SK-N-SH treated with all-trans-retinoic acid at 6 μM for 48 hours (cell line): ENCODE measurements around the gene MAPK10.

Experiments used
- ATAC-seq: fragments of 200-7000 bp; cut with Tn5 transposase; 3 replicates; pipeline ENCODE4 v1.9.1; 2020; ENCODE audit warnings: mild to moderate bottlenecking, moderate library complexity
- ARNTL ChIP-seq: fragments of 450-650 bp; formaldehyde crosslinking; IDR thresholded peaks from 2 replicates; pipeline ENCODE4 v1.5.0; 2020; ENCODE audit warnings: low read depth, mild to moderate bottlenecking, moderate library complexity, borderline replicate concordance
- BACH2 ChIP-seq: fragments of 250-450 bp; sonication (Bioruptor Pico); IDR thresholded peaks from 2 replicates; pipeline ENCODE4 v1.9.0; 2021; ENCODE audit warnings: mild to moderate bottlenecking, borderline replicate concordance
- CSDC2 ChIP-seq: fragments of 250-450 bp; sonication (Bioruptor Pico); IDR thresholded peaks from 2 replicates; pipeline ENCODE4 v1.5.0; 2020; ENCODE audit warnings: mild to moderate bottlenecking, moderate library complexity
- ESRRG ChIP-seq: fragments of 250-450 bp; sonication (Bioruptor Pico); IDR thresholded peaks from 2 replicates; pipeline ENCODE4 v1.6.1; 2021; ENCODE audit warnings: mild to moderate bottlenecking
- GLIS3 ChIP-seq: fragments of 250-450 bp; sonication (Bioruptor Pico); IDR thresholded peaks from 2 replicates; pipeline ENCODE4 v1.5.0; 2020; ENCODE audit warnings: mild to moderate bottlenecking, moderate library complexity
- ISL1 ChIP-seq: fragments of 250-450 bp; sonication (Bioruptor Pico); IDR thresholded peaks from 2 replicates; pipeline ENCODE4 v2.1.2; 2022; ENCODE audit warnings: mild to moderate bottlenecking, moderate library complexity
- PPARA ChIP-seq: fragments of 250-450 bp; sonication (Bioruptor Pico); IDR thresholded peaks from 2 replicates; pipeline ENCODE4 v1.5.0; 2020; ENCODE audit warnings: mild to moderate bottlenecking, borderline replicate concordance
- RARB ChIP-seq: fragments of 250-450 bp; sonication (Bioruptor Pico); IDR thresholded peaks from 2 replicates; pipeline ENCODE4 v1.8.0; 2021; ENCODE audit warnings: mild to moderate bottlenecking, moderate library complexity
- SNAI2 ChIP-seq: fragments of 250-450 bp; sonication (Bioruptor Pico); IDR thresholded peaks from 2 replicates; pipeline ENCODE4 v1.5.0; 2020; ENCODE audit warnings: mild to moderate bottlenecking, moderate library complexity
- TCF4 ChIP-seq: fragments of 250-450 bp; sonication (Bioruptor Pico); IDR thresholded peaks from 2 replicates; pipeline ENCODE4 v1.8.0; 2021; ENCODE audit warnings: mild to moderate bottlenecking, moderate library complexity, borderline replicate concordance
- TOX ChIP-seq: fragments of 250-450 bp; sonication (Bioruptor Pico); IDR thresholded peaks from 2 replicates; pipeline ENCODE4 v1.8.0; 2021; ENCODE audit warnings: mild to moderate bottlenecking, moderate library complexity, borderline replicate concordance
- ZC3H10 ChIP-seq: fragments of 250-450 bp; sonication (Bioruptor Pico); IDR thresholded peaks from 2 replicates; pipeline ENCODE4 v1.5.1; 2021; ENCODE audit warnings: mild to moderate bottlenecking, moderate library complexity
- ZFP3 ChIP-seq: fragments of 250-450 bp; sonication (Bioruptor Pico); IDR thresholded peaks from 2 replicates; pipeline ENCODE4 v1.5.0; 2020; ENCODE audit warnings: mild to moderate bottlenecking, moderate library complexity
- ZFP30 ChIP-seq: fragments of 450-650 bp; formaldehyde crosslinking; IDR thresholded peaks from 2 replicates; pipeline ENCODE4 v1.5.0; 2022; ENCODE audit warnings: mild to moderate bottlenecking, moderate library complexity
- ZNF565 ChIP-seq: fragments of 450-650 bp; formaldehyde crosslinking; conservative IDR thresholded peaks from 2 replicates; pipeline ENCODE4 v1.5.0; 2020; ENCODE audit warnings: low read depth, mild to moderate bottlenecking, moderate library complexity
- ZNF70 ChIP-seq: fragments of 450-650 bp; formaldehyde crosslinking; IDR thresholded peaks from 2 replicates; pipeline ENCODE4 v1.5.0; 2020; ENCODE audit warnings: mild to moderate bottlenecking, moderate library complexity
- ZNF8 ChIP-seq: fragments of 450-650 bp; formaldehyde crosslinking; IDR thresholded peaks from 2 replicates; pipeline ENCODE4 v1.5.0; 2020; ENCODE audit warnings: mild to moderate bottlenecking, moderate library complexity
- TF ChIP-seq, protein P1 (sequence below): fragments of 250-450 bp; sonication (Bioruptor Pico); IDR thresholded peaks from 2 replicates; pipeline ENCODE4 v1.5.1; 2021; ENCODE audit warnings: mild to moderate bottlenecking, moderate library complexity
- TF ChIP-seq, protein P2 (sequence below): fragments of 250-450 bp; sonication (Bioruptor Pico); IDR thresholded peaks from 2 replicates; pipeline ENCODE4 v1.5.1; 2020; ENCODE audit warnings: low read depth, mild to moderate bottlenecking, moderate library complexity
- TF ChIP-seq, protein P3 (sequence below): fragments of 250-450 bp; sonication (Bioruptor Pico); IDR thresholded peaks from 2 replicates; pipeline ENCODE4 v1.8.0; 2021; ENCODE audit warnings: low read depth, mild to moderate bottlenecking, moderate library complexity, borderline replicate concordance
- TF ChIP-seq, protein P4 (sequence below): fragments of 250-450 bp; sonication (Bioruptor Pico); IDR thresholded peaks from 2 replicates; pipeline ENCODE4 v1.5.0; 2020; ENCODE audit warnings: mild to moderate bottlenecking, moderate library complexity

The MAPK10 gene

DNA sequence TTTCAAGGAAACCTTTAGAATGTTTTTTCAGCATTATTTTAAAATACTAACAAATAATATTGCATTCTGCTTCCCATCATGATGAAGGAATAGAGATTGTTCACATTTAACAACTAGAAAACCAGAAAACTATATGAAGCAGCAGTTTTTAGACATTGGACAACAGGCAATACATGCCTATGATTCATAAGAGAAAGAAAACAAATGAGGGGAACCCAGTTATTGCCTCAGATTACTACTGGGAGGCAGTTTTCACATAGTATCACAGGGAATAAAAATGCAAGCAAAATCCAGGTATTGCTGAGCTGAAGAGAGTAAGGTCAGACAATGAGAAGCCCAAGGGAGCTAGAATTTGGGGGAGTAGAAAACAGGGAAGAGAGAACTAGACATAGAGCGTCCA lies 373.6 kb downstream of the MAPK10 start:
- TF ChIP-seq BACH2 = no peak
- TF ChIP-seq TOX (CRISPR knock-in tag) = no peak
- TF ChIP-seq, protein P1, sequence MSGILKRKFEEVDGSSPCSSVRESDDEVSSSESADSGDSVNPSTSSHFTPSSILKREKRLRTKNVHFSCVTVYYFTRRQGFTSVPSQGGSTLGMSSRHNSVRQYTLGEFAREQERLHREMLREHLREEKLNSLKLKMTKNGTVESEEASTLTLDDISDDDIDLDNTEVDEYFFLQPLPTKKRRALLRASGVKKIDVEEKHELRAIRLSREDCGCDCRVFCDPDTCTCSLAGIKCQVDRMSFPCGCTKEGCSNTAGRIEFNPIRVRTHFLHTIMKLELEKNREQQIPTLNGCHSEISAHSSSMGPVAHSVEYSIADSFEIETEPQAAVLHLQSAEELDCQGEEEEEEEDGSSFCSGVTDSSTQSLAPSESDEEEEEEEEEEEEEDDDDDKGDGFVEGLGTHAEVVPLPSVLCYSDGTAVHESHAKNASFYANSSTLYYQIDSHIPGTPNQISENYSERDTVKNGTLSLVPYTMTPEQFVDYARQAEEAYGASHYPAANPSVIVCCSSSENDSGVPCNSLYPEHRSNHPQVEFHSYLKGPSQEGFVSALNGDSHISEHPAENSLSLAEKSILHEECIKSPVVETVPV (CRISPR knock-in tag) = no peak
- TF ChIP-seq ZNF70 = no peak
- no peak for ATAC-seq

DNA sequence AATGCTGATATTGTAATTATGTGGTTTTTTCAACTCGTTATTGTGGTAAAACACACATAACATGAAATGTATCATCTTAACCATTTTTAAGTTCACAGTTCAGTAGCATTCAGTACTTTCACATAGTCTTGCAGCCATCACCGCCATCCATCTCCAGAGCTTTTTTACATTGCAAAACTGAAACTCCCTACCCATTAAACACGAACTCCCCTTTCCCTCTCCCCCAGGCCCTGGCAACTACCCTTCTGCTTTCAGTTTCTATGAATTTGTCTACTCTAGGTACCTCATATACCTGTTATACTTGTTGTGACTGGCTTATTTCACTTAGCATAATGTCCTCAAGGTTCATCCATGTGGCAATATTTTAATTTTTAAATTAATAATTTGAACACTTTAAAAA lies 380.6 kb downstream of the MAPK10 start:
- ATAC-seq = no peak
- TF ChIP-seq ZFP30 (CRISPR knock-in tag) (no peak), ZNF8 (no peak), ZNF565 (no peak), ZC3H10 (CRISPR knock-in tag) (no peak), PPARA (CRISPR knock-in tag) (no peak), TOX (CRISPR knock-in tag) (no peak), BACH2 (no peak), ESRRG (no peak), CSDC2 (CRISPR knock-in tag) (no peak), GLIS3 (CRISPR knock-in tag) (no peak), SNAI2 (CRISPR knock-in tag) (no peak), ARNTL (CRISPR knock-in tag) (no peak)
- TF ChIP-seq, protein P1 (CRISPR knock-in tag) = no peak
- TF ChIP-seq, protein P2, sequence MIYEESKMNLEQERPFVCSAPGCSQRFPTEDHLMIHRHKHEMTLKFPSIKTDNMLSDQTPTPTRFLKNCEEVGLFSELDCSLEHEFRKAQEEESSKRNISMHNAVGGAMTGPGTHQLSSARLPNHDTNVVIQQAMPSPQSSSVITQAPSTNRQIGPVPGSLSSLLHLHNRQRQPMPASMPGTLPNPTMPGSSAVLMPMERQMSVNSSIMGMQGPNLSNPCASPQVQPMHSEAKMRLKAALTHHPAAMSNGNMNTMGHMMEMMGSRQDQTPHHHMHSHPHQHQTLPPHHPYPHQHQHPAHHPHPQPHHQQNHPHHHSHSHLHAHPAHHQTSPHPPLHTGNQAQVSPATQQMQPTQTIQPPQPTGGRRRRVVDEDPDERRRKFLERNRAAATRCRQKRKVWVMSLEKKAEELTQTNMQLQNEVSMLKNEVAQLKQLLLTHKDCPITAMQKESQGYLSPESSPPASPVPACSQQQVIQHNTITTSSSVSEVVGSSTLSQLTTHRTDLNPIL (CRISPR knock-in tag) = no peak
- TF ChIP-seq, protein P3, sequence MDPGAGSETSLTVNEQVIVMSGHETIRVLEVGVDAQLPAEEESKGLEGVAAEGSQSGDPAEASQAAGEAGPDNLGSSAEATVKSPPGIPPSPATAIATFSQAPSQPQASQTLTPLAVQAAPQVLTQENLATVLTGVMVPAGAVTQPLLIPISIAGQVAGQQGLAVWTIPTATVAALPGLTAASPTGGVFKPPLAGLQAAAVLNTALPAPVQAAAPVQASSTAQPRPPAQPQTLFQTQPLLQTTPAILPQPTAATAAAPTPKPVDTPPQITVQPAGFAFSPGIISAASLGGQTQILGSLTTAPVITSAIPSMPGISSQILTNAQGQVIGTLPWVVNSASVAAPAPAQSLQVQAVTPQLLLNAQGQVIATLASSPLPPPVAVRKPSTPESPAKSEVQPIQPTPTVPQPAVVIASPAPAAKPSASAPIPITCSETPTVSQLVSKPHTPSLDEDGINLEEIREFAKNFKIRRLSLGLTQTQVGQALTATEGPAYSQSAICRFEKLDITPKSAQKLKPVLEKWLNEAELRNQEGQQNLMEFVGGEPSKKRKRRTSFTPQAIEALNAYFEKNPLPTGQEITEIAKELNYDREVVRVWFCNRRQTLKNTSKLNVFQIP (CRISPR knock-in tag) = no peak

DNA sequence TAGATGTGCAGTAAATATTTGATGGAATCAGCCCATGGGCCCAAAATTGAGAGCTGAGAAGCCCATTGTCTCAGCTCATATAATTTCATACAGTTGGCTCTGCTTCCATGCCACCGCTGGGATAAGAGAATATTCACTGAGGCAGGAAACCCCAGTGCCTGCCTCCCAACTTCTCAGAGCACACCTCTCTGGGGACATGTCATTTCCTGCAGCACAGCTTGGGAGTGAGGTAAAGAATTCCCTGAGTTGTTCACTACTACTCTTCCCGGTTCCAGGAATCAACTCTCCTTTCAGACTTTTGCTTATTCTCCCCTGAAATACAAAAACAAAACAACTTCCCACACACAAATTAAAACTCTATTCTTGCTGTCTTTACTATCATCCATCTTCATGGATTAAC lies 389.3 kb downstream of the MAPK10 start:
- no peak for ATAC-seq

More for the DNA sequence above, 389.3 kb downstream of the MAPK10 start:
- no peak for TF ChIP-seq SNAI2 (CRISPR knock-in tag)
- TF ChIP-seq, protein P4, sequence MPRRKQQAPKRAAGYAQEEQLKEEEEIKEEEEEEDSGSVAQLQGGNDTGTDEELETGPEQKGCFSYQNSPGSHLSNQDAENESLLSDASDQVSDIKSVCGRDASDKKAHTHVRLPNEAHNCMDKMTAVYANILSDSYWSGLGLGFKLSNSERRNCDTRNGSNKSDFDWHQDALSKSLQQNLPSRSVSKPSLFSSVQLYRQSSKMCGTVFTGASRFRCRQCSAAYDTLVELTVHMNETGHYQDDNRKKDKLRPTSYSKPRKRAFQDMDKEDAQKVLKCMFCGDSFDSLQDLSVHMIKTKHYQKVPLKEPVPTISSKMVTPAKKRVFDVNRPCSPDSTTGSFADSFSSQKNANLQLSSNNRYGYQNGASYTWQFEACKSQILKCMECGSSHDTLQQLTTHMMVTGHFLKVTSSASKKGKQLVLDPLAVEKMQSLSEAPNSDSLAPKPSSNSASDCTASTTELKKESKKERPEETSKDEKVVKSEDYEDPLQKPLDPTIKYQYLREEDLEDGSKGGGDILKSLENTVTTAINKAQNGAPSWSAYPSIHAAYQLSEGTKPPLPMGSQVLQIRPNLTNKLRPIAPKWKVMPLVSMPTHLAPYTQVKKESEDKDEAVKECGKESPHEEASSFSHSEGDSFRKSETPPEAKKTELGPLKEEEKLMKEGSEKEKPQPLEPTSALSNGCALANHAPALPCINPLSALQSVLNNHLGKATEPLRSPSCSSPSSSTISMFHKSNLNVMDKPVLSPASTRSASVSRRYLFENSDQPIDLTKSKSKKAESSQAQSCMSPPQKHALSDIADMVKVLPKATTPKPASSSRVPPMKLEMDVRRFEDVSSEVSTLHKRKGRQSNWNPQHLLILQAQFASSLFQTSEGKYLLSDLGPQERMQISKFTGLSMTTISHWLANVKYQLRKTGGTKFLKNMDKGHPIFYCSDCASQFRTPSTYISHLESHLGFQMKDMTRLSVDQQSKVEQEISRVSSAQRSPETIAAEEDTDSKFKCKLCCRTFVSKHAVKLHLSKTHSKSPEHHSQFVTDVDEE (CRISPR knock-in tag) = no peak
- TF ChIP-seq, protein P3 (CRISPR knock-in tag) = no peak
- TF ChIP-seq ZFP3 (CRISPR knock-in tag) = no peak
- no peak for TF ChIP-seq ZNF8
- no peak for TF ChIP-seq RARB (CRISPR knock-in tag)
- TF ChIP-seq ZNF565 = no peak
- no peak for TF ChIP-seq ZFP30 (CRISPR knock-in tag)
- no peak for TF ChIP-seq PPARA (CRISPR knock-in tag)
- TF ChIP-seq, protein P2 (CRISPR knock-in tag) = no peak
- no peak for TF ChIP-seq ARNTL (CRISPR knock-in tag)
- TF ChIP-seq, protein P1 (CRISPR knock-in tag) = no peak
- no peak for TF ChIP-seq ISL1 (CRISPR knock-in tag)
- TF ChIP-seq TCF4 = no peak
- TF ChIP-seq CSDC2 (CRISPR knock-in tag) = no peak
- no peak for TF ChIP-seq ZNF70
- TF ChIP-seq TOX (CRISPR knock-in tag) = no peak
- TF ChIP-seq ZC3H10 (CRISPR knock-in tag) = no peak
- TF ChIP-seq BACH2 = no peak
